ENCODE measurements around the gene RNF150. TPM values are rescaled to one million over a fixed set of nuclear protein-coding genes. Genes with fewer than 3 reads are reported as not detected.

Gene RNF150
- total and polyA plus RNA-seq, 4 donors, result 0.27 to 1.4 (median 0.81) TPM

DNA sequence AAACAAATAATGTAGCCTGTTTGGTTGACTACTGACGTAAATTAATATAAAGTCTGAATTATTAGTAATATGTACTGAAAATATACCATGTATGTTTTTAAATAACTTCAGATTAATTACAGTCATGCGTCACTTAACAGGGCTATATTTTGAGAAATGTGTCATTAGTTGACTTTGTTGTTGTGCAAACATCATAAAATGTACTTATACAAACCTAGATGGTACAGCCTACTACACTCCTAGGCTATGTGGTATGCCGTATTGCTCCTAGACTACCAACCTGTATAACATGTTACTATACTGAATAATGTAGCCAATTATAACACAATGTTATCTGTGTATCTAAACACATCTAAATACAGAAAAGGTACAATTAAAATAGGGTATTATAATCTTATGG, 66.6 kb downstream of the RNF150 start:
- no peaks in the 10 kb centered on the region for H3K9me3 ChIP-seq (ENCODE audit: control insufficient read depth in 4 of 4, low read length in 3 of 4)
- no peaks in the 10 kb centered on the region for H3K27me3 ChIP-seq (ENCODE audit: control insufficient read depth in 4 of 4, insufficient read depth in 4 of 4, low read length in 3 of 4)
- 86% methylated on average over 3 of the region's 3 CpGs for WGBS
- no peak for TF ChIP-seq HNF4G (IDR thresholded peaks at IDR 0.05)
- TF ChIP-seq, protein P1, sequence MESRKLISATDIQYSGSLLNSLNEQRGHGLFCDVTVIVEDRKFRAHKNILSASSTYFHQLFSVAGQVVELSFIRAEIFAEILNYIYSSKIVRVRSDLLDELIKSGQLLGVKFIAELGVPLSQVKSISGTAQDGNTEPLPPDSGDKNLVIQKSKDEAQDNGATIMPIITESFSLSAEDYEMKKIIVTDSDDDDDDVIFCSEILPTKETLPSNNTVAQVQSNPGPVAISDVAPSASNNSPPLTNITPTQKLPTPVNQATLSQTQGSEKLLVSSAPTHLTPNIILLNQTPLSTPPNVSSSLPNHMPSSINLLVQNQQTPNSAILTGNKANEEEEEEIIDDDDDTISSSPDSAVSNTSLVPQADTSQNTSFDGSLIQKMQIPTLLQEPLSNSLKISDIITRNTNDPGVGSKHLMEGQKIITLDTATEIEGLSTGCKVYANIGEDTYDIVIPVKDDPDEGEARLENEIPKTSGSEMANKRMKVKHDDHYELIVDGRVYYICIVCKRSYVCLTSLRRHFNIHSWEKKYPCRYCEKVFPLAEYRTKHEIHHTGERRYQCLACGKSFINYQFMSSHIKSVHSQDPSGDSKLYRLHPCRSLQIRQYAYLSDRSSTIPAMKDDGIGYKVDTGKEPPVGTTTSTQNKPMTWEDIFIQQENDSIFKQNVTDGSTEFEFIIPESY (IDR thresholded peaks at IDR 0.05), result no peak
- no peak for TF ChIP-seq JUND (IDR thresholded peaks at IDR 0.05)
- no peak for TF ChIP-seq GABPA (IDR thresholded peaks at IDR 0.05 in 1 of 2, conservative IDR thresholded peaks at IDR 0.05 in 1 of 2)
- TF ChIP-seq, protein P2, sequence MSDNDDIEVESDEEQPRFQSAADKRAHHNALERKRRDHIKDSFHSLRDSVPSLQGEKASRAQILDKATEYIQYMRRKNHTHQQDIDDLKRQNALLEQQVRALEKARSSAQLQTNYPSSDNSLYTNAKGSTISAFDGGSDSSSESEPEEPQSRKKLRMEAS (IDR thresholded peaks at IDR 0.05), result no peak
- TF ChIP-seq, protein P3, sequence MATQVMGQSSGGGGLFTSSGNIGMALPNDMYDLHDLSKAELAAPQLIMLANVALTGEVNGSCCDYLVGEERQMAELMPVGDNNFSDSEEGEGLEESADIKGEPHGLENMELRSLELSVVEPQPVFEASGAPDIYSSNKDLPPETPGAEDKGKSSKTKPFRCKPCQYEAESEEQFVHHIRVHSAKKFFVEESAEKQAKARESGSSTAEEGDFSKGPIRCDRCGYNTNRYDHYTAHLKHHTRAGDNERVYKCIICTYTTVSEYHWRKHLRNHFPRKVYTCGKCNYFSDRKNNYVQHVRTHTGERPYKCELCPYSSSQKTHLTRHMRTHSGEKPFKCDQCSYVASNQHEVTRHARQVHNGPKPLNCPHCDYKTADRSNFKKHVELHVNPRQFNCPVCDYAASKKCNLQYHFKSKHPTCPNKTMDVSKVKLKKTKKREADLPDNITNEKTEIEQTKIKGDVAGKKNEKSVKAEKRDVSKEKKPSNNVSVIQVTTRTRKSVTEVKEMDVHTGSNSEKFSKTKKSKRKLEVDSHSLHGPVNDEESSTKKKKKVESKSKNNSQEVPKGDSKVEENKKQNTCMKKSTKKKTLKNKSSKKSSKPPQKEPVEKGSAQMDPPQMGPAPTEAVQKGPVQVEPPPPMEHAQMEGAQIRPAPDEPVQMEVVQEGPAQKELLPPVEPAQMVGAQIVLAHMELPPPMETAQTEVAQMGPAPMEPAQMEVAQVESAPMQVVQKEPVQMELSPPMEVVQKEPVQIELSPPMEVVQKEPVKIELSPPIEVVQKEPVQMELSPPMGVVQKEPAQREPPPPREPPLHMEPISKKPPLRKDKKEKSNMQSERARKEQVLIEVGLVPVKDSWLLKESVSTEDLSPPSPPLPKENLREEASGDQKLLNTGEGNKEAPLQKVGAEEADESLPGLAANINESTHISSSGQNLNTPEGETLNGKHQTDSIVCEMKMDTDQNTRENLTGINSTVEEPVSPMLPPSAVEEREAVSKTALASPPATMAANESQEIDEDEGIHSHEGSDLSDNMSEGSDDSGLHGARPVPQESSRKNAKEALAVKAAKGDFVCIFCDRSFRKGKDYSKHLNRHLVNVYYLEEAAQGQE (IDR thresholded peaks at IDR 0.05), result no peak
- TF ChIP-seq, protein P4, sequence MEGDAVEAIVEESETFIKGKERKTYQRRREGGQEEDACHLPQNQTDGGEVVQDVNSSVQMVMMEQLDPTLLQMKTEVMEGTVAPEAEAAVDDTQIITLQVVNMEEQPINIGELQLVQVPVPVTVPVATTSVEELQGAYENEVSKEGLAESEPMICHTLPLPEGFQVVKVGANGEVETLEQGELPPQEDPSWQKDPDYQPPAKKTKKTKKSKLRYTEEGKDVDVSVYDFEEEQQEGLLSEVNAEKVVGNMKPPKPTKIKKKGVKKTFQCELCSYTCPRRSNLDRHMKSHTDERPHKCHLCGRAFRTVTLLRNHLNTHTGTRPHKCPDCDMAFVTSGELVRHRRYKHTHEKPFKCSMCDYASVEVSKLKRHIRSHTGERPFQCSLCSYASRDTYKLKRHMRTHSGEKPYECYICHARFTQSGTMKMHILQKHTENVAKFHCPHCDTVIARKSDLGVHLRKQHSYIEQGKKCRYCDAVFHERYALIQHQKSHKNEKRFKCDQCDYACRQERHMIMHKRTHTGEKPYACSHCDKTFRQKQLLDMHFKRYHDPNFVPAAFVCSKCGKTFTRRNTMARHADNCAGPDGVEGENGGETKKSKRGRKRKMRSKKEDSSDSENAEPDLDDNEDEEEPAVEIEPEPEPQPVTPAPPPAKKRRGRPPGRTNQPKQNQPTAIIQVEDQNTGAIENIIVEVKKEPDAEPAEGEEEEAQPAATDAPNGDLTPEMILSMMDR (IDR thresholded peaks at IDR 0.05; ENCODE audit: low read depth, low read length, missing input control), result no peak
- TF ChIP-seq RXRA (IDR thresholded peaks at IDR 0.05), result no peak
- no peak for TF ChIP-seq HNF4A (conservative IDR thresholded peaks at IDR 0.05)
- TF ChIP-seq TAF1 (conservative IDR thresholded peaks at IDR 0.05), result no peak
- TF ChIP-seq, protein P5, sequence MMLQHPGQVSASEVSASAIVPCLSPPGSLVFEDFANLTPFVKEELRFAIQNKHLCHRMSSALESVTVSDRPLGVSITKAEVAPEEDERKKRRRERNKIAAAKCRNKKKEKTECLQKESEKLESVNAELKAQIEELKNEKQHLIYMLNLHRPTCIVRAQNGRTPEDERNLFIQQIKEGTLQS (IDR thresholded peaks at IDR 0.05), result no peak
- no peak for TF ChIP-seq FOXA1 (IDR thresholded peaks at IDR 0.05)
- no peak for TF ChIP-seq NR2F2 (IDR thresholded peaks at IDR 0.05)
- TF ChIP-seq EGR1 (IDR thresholded peaks at IDR 0.05; ENCODE audit: low read depth in 2 of 2), result no peak
- no peak for TF ChIP-seq RAD21 (IDR thresholded peaks at IDR 0.05)
- TF ChIP-seq SP1 (IDR thresholded peaks at IDR 0.05), result no peak
- TF ChIP-seq YY1 (IDR thresholded peaks at IDR 0.05), result no peak
- no peak for TF ChIP-seq FOXA2 (IDR thresholded peaks at IDR 0.05)
- no peaks in the 10 kb centered on the region for H3K4me1 ChIP-seq (ENCODE audit: control insufficient read depth in 4 of 4, insufficient read depth in 4 of 4, low read length in 3 of 4)
- no peak overlapping the region for H3K9ac ChIP-seq (ENCODE audit: low read depth in 1 of 2, low read length in 2 of 2)
- H3K27ac ChIP-seq (ENCODE audit: low read depth in 1 of 2, low read length in 2 of 2), result no peak overlapping the region
- no peak for DNase-seq (ENCODE audit: low spot score)
- no peaks in the 10 kb centered on the region for H3K36me3 ChIP-seq (ENCODE audit: control insufficient read depth in 4 of 4, insufficient read depth in 3 of 4, low read depth in 1 of 4, low read length in 3 of 4)
- H3K4me3 ChIP-seq (ENCODE audit: low read depth in 1 of 3, low read length in 3 of 3), result no peak overlapping the region
